DMS 273 treated with DMSO at 0.1 percent for 48 hours (cell line): Measurements from ENCODE around the gene FJX1.

Experiments
- DNase-seq: peaks from one replicate; lab custom pipeline; 2025; lab: John Stamatoyannopoulos, UW

The FJX1 gene, protein sequence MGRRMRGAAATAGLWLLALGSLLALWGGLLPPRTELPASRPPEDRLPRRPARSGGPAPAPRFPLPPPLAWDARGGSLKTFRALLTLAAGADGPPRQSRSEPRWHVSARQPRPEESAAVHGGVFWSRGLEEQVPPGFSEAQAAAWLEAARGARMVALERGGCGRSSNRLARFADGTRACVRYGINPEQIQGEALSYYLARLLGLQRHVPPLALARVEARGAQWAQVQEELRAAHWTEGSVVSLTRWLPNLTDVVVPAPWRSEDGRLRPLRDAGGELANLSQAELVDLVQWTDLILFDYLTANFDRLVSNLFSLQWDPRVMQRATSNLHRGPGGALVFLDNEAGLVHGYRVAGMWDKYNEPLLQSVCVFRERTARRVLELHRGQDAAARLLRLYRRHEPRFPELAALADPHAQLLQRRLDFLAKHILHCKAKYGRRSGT

DNA sequence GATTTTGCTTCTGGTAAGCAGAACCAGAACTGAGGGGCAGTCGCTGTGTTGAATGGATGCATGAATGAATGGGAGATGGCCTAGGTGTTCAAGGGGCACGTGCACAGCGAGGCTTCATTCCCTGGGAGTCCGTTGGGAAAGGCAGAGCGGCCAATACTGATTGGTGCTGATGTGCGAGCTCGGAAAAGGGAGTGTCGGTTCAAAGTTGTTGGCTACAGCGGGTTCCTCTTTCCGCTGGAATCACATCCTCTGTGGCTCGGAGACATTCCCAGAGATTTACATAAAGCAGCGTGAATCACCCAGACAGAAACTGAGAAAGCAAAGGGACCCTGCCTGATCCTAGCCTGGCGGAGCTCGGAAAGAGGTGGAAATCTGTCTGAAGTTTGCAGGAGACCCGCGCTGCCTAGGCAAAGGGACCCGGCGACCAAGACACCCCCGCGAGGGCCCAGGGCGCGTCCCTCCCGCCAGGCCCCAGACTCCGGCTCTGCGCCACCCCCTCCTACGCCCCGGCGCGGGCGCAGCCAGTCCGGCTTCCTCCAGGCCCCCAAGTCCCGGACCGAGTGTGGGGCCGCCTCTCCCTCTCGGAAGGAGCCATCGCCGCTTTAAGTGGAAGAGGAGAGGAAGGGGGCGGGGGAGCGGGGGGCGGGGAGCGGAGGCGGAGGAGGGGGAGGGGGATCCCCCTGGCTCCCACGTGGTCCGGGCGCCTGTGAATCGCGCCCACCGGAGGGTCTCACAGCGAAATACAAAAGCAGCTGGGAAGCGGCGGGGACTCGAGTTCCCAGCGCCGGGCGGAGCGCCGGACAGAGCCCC lies at the start of gene FJX1:
Gene FJX1 (plus strand): TSS at position 774 of the 810 bp plus-strand sequence. CDS start 177 bp downstream, outside the sequence.
- DNase-seq: no peak

DNA sequence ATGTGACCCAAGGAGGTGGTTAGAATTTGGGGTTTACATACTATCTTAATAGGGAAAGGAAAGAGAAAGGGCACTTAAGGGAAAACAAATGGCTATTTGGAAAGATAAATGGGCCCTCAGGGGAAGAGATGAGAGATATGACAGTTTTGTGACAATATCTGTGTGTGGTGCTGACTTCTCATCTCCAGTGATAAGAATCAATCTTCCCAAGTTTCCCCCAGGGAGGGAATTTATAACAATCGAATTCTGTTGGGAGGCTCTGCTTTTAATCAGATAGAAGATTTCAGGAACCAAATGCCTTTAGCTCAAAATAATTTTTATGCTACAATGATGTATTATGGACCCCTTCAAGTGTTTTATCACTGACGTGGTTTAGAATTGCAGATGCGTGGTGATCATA lies 46.6 kb upstream of the FJX1 start:
- no peak for DNase-seq

DNA sequence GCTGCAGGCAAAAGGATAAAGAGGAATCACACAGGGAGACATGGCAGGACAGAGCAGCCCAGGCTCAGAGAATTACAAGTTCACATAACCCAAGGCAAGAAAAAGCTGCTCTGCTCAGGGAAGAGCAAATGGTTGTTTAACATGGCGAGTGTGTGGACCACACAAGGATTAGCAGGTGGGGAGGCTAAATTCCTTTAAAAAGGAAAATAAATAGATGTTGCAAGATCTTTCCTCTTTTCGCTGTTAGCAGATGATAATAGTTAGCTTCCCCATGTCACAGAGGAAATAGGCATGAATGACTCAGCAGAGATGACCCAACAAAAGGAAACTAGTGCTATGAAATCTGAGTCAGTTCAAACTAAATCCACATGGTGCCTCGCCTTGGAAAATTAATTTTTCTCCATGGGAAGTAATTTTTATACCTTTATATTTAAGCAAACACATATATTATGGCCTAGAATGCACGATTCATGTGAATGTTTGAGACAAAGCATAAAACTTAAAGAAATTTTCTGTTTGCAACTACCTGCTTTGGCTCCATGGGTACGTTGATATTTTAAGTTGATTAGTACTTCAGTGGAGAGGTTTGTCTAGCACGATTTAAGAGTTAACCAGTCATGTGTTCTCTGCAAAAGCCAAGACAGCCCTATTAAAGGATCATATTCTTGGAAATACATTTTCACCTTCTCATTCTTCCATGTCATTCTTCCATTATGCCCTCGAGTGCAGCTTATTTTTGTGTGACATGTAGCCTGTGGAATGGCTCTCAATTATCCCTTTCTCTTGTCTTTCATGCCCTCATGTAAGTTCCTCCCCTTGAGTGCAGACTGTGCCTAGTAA lies 38.5 kb upstream of the FJX1 start:
- no peak for DNase-seq

DNA sequence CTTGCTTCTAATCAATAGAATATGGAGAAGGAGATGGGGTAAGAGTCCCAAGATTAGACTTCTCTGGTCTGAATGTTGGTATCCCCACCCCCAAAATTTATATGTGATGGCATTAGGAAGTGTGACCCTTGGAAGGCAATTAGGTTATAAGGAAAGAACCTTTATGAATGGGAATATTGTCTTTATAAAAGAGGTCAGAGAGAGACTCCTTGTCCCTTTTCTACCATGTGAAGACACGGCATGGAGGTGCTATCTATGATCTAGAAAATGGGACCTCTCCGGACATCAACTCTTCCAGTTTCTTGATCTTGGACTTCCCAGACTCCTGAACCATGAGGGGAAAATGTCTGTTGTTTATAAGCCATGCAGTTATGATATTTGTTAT lies 37.9 kb upstream of the FJX1 start:
- no peak for DNase-seq

DNA sequence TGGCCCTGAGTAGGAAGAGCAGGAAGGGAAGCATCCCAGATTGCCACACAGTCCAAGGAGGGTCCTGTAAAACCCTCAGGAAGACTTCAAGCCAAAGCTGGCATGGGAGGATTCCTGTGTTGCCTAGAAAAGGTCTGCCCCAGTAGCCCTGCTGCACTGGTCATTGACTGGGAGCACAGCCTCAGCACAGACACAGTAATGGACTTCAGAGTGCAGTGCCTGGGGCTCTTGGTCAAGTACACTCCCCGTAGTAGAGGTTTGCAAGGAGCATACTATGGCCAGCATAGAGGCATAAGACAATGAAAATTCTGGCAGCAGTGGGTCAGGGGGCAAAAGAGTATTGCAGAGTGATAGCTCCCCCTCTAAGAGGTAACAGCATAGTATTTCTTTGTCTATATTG lies 36.2 kb upstream of the FJX1 start:
- no peak for DNase-seq

DNA sequence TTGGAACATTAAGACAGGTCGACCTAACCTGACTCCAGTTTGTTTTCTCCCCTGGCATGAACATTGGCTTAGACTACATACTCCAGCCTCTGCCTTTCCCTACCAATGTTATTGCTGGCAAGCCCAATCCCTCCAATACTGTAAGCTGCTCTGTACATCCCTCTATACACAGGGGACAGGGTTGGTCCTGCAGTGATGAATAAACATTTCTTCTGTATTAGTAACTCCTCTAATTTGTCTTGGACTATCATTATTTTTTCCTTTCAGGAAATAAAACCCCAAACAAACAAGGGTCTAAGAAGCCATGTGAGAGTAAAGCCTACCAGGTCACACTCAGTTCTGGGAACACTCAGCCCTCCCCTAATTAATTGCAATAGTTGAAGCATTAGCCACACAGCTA lies 35.1 kb upstream of the FJX1 start:
- DNase-seq: no peak

DNA sequence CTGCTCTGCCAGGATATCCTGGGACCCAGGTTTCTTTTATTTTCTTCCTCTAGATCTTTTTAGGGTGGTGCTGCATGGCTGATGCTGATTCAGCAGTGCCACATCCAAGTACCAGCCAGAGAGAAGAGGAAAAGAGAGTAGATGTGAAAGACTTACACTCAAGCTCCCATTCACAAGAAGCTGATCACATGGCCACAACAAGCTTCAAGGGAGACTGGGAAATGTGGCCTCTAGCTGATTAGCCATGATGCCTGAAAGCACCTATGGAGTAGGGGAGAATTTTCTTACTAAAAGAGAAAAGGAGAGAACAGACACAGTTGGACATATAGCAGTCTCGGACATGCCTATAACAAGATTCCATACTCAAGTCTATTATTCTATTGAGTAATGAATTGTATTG lies 34.4 kb upstream of the FJX1 start:
- no peak for DNase-seq

DNA sequence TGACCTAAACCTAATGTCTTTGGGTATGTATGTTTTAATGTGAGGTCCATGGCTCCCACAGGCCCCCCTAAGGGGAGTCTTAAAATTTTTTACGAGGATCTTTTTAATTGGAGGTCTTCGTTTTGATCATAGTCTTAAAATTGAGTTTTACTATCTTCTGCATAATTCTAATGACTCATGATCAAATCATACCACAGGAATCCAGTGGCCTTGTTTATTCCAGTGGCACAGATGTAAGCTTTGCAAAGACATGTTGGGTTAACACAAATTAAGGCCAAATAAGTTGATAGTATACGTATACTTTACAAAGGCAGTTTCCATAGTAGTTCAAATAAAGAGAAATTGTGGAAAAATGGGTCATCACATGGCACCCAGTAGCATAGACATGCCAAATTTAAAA lies 33.9 kb upstream of the FJX1 start:
- no peak for DNase-seq

DNA sequence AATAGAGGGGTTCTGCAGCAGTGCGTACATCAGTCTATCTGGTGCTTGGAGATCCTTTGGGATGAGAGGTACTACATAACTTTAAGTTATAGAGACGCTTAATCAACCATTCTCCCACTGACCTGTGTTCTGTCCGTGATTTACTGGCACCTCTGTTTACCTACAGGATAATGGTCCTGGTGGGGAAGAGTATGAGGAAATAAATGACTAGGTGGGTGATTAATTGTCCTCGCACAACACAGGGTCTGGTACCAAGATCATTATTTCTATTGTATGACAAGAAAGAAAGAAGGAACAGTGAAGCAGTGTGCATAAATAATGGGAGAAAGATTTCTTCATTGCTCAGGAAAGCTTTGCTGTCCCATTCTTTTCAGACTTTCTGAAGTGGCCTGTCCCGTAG lies 32.8 kb upstream of the FJX1 start:
- DNase-seq: no peak

DNA sequence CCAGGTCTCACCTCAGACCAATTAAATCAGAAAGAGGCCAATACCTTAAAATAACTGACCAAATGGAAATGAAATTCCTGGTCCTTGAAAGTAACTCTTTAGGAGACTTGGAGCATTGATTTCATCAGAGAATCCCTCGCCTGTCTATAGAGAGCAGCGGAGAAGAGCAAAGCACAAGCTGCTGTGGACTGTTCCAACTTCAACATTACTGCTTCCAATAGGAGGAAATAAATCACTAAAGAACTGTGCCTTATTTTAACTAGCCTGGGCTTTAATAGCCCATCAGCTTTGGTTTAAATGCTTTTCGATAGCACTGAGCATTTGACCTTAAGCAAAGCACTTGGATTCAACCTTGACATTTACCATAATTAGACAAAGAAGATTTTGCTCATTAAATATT lies 32.0 kb upstream of the FJX1 start:
- DNase-seq: no peak

DNA sequence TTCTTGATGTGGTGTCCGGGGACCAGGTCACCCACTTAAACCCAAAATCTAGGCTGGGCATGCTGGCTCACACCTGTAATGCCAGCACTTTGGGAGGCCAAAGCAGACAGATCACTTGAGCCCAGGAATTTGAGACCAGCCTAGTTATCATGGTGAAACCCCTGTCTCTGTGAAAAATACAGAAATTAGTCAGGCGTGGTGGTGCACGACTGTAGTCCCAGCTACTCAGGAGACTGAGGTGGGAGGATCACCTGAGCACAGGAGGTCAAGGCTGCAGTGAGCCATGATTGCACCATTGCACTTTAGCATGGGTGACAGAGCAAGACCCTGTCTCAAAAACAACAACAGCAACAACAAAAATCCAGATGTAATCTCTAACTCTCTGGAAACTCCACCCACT lies 30.3 kb upstream of the FJX1 start:
- DNase-seq: no peak

DNA sequence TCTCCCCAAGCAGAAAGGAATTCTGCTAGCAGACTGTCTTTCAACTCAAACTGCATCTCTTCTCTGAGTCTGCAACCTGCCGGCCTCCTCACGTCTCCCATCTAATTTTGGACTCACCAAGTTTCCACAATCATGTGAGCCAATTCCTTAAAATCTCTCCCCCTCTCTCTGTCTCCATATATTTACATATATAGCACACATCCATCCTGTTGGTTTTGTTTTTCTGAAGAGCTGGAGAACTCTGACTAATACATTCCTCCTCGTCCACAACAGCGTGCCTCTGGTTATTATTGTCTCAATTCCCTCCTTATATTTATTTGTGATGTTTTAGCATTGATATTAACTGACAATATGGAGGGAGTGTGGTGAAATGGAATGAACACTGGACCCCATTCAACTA lies 29.6 kb upstream of the FJX1 start:
- no peak for DNase-seq

DNA sequence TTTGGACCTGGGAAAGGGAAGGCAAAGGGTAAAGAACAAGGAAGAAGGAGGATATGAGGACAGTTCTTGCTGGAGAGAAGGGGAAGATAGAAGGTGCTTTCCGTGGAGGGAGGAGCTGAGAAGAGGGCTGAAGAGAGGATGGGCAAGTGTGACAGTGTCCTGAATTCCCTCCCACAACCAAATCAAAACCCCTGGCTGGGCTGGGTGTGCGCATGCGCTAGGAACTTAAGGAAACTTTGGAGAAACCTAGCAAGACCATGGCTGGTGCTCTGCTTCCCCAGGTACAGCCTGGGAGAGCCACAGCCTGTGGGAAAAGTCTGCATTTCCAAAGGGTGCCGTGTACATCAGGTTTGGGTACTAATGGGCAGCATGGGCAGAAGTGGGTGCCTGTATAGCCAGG lies 29.0 kb upstream of the FJX1 start:
- DNase-seq: no peak

DNA sequence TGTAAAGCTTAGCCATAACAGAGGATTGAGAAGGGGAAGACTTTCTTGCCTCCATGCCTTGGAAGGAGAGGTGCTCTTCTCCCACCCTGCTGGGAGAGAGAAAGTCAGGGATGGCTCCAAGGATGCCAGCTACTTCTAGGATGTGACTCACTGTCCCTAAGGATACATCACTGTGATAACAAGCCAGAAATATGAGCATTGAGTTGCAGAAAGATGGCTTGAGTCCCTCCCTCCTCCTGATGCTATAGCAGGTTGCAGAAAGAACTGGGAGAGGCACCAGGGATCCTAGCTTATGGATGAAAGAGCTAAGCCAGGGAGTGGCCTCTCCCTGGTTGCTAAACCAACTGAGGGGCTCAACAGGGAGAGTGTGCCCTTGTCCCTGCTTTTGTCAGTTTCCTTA lies 27.8 kb upstream of the FJX1 start:
- no peak for DNase-seq

DNA sequence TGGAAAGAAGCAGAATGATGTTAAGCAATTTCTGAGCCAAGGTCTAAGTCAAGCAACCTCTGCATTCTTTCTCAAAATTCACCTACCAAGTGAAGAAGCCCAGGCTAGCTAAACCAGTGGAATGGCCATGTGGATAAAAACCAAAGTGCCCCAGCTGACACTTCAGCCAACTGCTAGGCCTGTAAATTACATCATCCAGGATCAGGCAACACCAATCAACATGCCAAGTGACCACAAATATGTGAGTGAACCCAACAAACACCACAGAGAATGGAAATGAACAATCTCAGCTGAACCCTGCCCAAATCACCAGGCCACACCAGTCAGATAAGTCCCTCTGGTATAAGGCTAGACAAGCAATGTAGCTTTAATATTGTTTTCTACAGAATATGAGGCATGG lies 25.1 kb upstream of the FJX1 start:
- no peak for DNase-seq

DNA sequence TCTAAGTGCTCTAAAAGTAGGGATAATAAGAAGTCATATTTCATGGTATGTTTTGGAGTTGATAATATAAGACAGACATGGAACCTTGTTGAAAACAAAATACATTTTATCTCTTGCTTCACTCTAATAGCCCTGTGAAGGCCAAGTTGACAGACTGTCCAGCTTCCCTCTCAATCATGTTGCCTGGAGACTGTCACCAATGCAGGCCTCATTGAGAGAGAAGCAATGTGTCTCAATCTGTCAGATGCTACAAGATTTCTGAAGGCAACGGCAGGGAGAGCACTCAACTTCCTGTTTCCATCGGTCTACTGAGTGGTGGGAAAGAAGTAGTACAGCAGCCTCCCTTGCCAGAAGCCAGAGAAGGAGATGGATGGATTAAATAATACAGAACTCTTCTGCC lies 23.6 kb upstream of the FJX1 start:
- DNase-seq: no peak

DNA sequence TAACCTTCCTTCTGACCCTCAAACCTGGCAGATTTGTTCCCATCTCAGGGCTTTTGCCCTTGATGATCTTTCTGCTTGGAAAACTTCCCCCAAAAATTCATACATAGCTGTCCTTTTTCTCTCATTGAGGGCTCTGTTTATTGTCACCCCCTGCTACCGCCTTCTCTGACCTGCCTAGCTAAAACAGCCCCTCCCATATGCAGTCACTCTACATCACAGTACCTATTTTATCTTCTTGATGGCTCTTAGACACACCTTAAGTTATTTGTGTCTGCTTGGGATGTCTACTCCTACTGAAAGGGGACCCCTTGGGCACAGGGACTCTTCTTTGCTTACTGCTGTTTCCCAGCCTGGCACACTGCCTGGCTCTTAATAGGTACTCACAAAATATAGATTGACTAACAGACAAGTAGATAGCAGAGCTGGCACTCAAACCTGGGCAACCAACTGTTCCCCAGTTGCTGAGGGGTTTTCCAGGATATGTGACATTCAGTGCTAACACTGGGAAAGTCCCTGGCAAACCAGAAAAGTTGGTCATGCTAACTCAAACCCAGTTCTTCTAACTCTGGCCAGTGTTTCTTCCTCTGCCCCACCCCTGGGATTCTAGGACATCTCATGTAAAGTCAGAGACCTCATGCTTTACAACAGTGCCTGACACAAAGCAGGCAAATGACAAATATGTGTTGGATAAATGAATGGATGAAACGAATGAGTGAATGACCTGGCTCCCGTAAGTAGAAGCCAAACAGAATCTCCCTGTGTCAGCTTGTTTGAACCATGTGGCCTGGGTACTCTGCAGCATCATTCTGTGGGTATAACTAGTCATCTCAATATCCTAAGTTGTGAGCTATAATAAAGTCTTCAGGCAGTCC lies 19.8 kb upstream of the FJX1 start:
- DNase-seq: no peak

DNA sequence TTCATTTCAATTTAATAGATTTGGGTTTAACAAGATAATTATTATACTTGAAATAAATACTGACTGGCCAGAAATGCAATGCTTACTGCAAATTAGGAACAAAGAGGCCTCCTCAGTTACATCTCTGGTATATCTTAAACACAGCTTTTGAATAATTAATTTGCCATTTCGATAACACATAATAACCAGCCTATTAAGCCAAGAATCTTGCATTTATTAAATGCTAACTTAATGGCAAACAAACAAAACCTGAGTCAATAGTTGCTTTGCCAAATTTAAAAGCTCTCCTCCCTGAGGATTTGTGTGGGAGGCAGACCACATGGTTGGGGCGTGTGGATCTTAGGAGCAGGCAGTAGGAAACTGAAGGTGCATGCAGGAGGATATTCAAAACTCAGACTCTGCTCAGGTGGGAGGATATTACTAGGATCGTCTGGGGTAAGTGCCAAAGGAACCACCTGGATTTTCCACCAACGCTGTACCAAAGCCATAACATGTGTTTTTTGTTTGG lies 17.9 kb upstream of the FJX1 start:
- no peak for DNase-seq

DNA sequence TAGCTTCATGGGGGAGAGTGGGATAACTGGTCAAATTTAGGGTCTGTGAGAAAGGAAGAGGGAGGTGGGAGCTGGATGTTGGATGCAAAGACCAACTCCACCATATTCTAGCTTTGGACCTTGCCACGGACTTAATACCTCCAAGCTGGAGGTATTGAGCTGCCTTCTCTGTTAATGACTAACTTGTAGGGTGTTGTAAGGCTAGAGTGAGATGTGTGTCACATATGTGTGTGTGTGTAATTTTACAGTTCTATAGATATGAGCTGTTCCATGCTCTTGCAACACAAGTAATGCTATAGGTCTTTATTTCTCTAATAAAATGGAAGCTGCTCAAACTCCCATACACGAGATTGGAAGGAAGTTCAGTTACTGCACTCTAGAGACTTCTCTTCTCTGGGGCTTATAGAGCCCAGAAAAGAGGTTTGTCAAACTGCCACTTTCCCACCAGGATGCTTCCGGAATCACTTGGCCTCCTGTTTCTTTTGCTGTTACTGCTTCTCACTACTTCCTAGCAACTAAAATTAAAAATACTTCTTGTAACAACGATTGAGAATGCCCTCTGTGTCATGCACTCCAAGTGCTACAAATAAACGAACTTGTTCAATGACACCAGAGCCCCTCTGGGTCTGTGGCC lies 16.0 kb upstream of the FJX1 start:
- DNase-seq: no peak

DNA sequence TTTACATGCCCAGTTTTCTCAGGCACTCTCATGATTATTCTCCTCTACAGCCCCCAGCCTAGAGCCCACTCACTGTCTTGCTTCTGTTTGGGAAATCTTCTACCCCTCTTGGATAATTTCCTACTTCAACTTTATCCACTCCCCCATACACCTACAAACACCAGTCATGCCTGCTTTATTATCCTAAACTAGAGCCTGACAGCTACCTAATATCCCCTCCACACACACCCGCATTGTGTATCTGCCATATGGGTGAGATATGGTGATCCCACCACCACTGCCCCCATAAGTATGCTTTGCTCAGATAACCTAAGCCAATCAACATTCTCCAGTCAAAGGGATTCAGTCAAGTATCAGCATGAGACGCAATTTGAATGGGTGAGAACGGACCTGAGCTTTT lies 15.3 kb upstream of the FJX1 start:
- DNase-seq: no peak

DNA sequence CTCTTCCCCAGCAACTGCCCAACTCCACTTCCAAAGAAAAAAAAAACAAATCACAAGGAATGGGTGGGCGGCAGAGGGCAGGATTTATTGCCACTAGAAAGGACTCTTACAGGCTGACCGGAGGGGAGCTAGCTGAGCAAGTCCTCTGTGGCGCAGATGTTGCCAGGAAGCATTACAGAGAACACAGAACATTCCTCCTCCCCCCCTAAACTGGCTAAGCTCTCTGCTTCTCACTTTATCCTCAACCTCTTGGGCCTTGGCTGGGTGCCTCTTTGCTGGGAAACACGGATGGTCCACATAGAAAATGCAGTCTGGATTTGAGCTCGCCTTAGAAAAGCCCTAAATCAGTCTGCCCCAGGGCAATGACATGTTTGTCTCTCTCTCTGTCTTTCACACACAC lies 12.6 kb upstream of the FJX1 start:
- DNase-seq: no peak
